RWPE2 (cell line): Measurements from ENCODE around the gene SLC9A7.
"Not testable (repeated sequence)": the region's sequence is repeated elsewhere in the genome, so short reads cannot be mapped to it uniquely, and the experiment has no call there.

Experiments used
- ATAC-seq: fragments of 200-7000 bp; cut with Tn5 transposase; 3 replicates; pipeline ENCODE4 v1.9.1; 2021; ENCODE audit warnings: low read depth
- DNase-seq: peaks from one replicate; pipeline ENCODE4 v3.0.0-alpha.2; 2020; ENCODE audit warnings: low spot score
- H3K27ac ChIP-seq: fragments of 450-650 bp; 2 replicates; pipeline ENCODE4 v1.5.1; 2017; ENCODE audit warnings: mild to moderate bottlenecking; ENCODE audit not compliant: poor library complexity, severe bottlenecking
- H3K27me3 ChIP-seq: fragments of 250-450 bp; sonication (Bioruptor Pico); 2 replicates; pipeline ENCODE4 v1.5.1; 2021; ENCODE audit warnings: mild to moderate bottlenecking, moderate library complexity; ENCODE audit not compliant: insufficient read depth, poor library complexity, severe bottlenecking
- H3K36me3 ChIP-seq: fragments of 250-450 bp; sonication (Bioruptor Pico); 2 replicates; pipeline ENCODE4 v1.5.1; 2020; ENCODE audit warnings: low read depth, mild to moderate bottlenecking, moderate library complexity
- H3K4me1 ChIP-seq: fragments of 250-450 bp; sonication (Bioruptor Pico); 2 replicates; pipeline ENCODE4 v1.5.1; 2021; ENCODE audit warnings: mild to moderate bottlenecking, moderate library complexity; ENCODE audit not compliant: insufficient read depth, poor library complexity, severe bottlenecking
- H3K4me3 ChIP-seq: fragments of 250-450 bp; sonication (Bioruptor Pico); 2 replicates; pipeline ENCODE4 v1.5.1; 2021; ENCODE audit warnings: mild to moderate bottlenecking, moderate library complexity; ENCODE audit not compliant: severe bottlenecking
- H3K9me3 ChIP-seq: fragments of 250-450 bp; sonication (Bioruptor Pico); 2 replicates; pipeline ENCODE4 v1.5.1; 2021; ENCODE audit warnings: mild to moderate bottlenecking, moderate library complexity; ENCODE audit not compliant: severe bottlenecking
- CTCF ChIP-seq: fragments of 450-650 bp; IDR thresholded peaks from one replicate; pipeline ENCODE4 v1.5.1; 2017; ENCODE audit warnings: mild to moderate bottlenecking, moderate library complexity; ENCODE audit not compliant: poor library complexity, severe bottlenecking

Gene SLC9A7

GRCh38 chrX:46793386-46794143 lies 34.6 kb upstream of the SLC9A7 start:
- H3K4me3 ChIP-seq, result no peak overlapping the region
- H3K27ac ChIP-seq, result peak overlapping the region; percentile 97
- TF ChIP-seq CTCF, result no peak

GRCh38 chrX:46792810-46793188 lies 33.9 kb upstream of the SLC9A7 start:
- Histone ChIP-seq H3K9me3 (no peaks in the 10 kb centered on the region), H3K27me3 (no peaks in the 10 kb centered on the region), H3K36me3 (no peaks in the 10 kb centered on the region), H3K27ac (peak overlapping the region; percentile 97), H3K4me3 (no peak overlapping the region), H3K4me1 (peaks cover 23% of the 10 kb centered on the region)
- ATAC-seq, result no peak
- DNase-seq, result no peak
- TF ChIP-seq CTCF, result no peak

More at GRCh38 chrX:46793386-46794143, 34.6 kb upstream of the SLC9A7 start:
- DNase-seq (no peak), ATAC-seq (no peak)
- H3K9me3 ChIP-seq, result no peaks in the 10 kb centered on the region
- peaks cover 23% of the 10 kb centered on the region for H3K4me1 ChIP-seq
- no peaks in the 10 kb centered on the region for H3K36me3 ChIP-seq
- no peaks in the 10 kb centered on the region for H3K27me3 ChIP-seq

- peak; percentile 83 for ATAC-seq
- Histone ChIP-seq H3K36me3 (no peaks in the 10 kb centered on the region), H3K9me3 (no peaks in the 10 kb centered on the region), H3K4me3 (no peak overlapping the region), H3K27ac (peak overlapping the region; percentile 97), H3K27me3 (no peaks in the 10 kb centered on the region), H3K4me1 (peaks cover 23% of the 10 kb centered on the region)
- DNase-seq, result peak; percentile 64
- no peak for TF ChIP-seq CTCF
These were observed 33.2 kb upstream of the SLC9A7 start for GRCh38 chrX:46791927-46792809.

GRCh38 chrX:46788902-46789301 lies 30.0 kb upstream of the SLC9A7 start:
- Histone ChIP-seq H3K27me3 (no peaks in the 10 kb centered on the region), H3K9me3 (no peaks in the 10 kb centered on the region), H3K4me1 (peaks cover 23% of the 10 kb centered on the region), H3K4me3 (no peak overlapping the region), H3K36me3 (no peaks in the 10 kb centered on the region), H3K27ac (no peak overlapping the region)
- DNase-seq (no peak), ATAC-seq (no peak)
- TF ChIP-seq CTCF, result no peak

GRCh38 chrX:46784437-46784836 lies 25.5 kb upstream of the SLC9A7 start:
- H3K4me1 ChIP-seq, ATAC-seq, H3K27me3 ChIP-seq, DNase-seq, H3K9me3 ChIP-seq, H3K36me3 ChIP-seq, H3K4me3 ChIP-seq, H3K27ac ChIP-seq: not testable (repeated sequence)
